GM21360 (cell line): ENCODE results near the gene NOS3.

Experiments
- ATAC-seq: cut with Tn5 transposase; IDR thresholded peaks from one replicate; pipeline ENCODE4 v1.9.1; 2021; ENCODE audit warnings: mild to moderate bottlenecking, moderate library complexity; ENCODE audit not compliant: unreplicated experiment

The NOS3 gene

DNA sequence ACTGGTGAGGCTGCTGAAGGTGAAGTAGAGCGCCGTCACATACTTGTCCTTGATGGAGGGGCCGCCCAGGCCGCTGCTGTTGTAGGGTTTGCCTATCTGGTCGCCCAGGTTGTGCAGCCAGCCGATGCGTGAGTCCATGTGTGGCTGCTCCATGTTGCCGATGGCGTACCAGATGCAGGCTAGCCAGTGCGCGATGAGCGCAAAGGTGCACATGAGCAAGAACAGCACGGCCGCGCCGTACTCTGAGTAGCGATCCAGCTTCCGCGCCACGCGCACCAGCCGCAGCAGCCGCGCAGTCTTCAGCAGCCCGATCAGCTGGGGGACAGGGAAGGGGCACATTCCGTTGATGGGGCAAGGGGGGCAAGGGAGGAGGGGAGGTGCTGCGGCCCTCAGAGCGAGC is 39.3 kb upstream of the NOS3 start:
- no peak for ATAC-seq

DNA sequence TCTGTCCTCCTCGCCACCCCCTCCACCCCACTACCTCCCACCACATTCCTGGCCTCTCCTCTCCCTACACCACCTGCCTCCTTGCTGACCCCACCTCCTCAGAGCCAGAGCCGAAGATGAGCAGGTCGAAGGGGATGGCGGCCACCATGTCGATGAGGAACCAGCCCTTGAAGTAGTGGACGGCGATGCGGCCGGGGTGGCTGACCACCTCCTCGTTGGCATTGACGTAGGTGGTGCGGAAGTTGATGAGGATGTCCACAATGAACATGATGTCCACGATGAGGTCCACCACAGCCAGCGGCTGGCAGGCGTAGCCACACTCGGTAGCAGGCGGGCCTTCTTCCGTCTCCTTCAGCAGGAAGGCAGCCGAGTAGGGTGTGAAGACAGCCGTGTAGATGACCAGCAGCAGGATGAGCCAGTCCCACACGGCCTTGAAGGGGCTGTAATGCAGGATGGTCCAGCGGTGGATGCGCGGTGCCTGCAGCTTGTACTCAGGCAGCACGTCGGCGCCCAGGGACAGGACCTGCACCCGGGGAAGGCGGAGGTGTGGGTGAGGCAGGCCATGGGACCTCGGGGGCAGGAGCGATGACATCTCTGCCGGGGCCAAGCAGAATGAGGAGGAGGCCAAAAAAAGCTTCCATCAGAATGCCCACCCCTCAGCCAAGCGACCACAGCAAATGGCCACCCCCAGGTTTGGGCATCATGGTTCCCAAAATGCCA is 38.3 kb upstream of the NOS3 start:
- ATAC-seq = no peak

DNA sequence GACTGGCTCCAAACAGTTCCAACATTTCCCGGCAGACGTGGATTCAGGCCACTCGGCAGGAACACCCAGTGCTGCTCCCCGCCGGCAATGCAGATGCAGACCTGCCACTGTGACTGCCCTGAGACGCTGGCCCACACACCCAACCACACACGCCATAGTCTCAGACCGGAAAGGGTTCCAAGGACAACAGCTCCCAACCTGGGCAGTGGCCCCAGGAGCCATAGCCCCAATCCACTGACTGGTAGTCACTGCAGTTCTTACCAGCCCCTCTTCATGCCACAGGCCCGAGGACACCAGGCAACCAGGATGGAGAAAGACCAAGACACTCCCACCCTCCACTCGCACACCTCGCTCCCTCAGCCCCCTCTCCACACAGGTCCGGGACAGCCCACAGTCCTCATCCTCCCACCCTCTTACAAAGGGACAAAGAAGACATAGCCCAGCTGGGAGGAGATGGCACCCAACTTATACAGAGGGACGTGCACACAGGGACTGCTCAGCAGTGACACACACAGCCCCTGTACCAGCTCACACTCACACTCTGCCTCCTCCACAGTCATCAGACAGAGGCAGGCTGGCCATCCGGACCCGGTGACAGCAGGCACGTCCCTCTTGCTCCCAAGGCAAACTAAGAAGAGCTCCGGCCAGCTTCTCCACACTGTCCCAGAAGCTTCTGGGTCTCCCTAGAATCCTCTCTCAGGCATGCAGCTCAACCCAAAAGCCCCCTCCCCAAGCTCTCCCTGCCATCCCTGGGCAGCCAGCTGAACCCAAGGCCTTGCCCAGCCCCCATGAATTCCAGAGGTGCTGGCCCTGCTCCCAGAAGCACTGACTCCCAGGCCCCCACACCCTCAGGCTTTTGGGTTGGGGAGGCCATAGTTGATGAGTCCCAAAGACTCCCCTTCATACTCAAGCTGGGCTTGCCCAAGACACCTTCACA is 37.5 kb upstream of the NOS3 start:
- no peak for ATAC-seq

DNA sequence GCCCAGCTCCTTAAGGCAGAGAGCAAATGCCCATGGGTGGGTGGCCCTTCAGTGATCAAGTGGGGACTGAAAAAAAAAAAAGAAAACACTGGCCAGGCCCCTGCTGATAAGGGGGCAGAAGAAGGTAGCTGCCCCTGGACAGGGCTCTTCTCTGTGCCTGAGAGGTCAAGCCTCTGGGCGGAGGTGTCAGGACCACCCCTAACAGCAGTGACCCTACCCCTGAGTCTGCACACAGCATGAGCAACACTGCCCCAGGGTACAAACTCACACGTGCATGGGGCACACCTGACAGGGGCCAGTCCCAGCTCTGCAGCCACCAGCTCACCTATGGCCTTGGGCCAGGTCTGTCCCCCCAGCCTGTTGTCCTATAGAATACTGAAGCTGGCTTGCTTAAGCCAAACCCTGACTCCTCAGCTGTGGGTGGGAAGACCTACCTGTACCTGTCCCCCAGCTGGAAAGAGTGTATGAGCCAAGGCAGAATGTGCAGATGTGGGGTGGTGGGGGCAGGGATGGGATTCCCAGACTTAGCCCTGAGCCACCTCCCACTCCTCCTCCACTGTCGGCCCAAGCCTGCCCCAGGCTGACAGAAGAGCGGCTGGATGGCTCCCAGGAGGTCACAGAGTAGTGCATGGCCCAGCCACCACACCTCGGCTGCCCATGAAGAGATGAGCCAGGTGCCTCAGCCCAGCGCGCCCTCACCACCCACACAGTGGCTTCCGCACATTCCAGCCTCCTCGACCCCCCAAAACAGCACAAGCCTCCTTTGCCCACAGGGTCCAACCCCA is 36.4 kb upstream of the NOS3 start:
- no peak for ATAC-seq

DNA sequence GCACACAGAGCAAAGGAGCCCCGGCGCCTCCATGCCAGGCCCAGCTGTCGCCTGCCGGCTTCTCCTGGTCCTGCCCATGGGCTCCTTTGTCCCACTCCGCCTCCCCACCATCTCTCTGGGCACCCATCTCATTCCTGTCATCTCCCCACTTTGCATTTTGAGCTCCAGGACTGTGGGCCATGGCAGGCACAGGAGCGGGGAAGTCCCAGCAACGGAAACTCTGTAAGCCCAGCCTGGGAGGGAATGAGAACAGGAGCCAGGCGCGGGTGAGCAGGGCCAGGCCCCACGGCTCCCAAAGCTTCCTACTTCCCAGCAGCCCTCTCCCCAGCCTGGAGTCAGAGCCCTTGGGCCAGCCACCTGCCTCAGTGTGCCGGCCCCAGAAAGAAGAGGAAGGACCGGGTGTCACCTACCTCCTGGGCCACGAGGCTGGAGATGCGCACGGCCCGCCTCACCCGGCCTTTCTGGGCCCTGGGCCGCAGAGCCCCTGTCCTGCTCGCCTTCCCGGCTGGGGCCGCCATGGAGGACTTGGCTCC is 35.8 kb upstream of the NOS3 start:
- no peak for ATAC-seq

DNA sequence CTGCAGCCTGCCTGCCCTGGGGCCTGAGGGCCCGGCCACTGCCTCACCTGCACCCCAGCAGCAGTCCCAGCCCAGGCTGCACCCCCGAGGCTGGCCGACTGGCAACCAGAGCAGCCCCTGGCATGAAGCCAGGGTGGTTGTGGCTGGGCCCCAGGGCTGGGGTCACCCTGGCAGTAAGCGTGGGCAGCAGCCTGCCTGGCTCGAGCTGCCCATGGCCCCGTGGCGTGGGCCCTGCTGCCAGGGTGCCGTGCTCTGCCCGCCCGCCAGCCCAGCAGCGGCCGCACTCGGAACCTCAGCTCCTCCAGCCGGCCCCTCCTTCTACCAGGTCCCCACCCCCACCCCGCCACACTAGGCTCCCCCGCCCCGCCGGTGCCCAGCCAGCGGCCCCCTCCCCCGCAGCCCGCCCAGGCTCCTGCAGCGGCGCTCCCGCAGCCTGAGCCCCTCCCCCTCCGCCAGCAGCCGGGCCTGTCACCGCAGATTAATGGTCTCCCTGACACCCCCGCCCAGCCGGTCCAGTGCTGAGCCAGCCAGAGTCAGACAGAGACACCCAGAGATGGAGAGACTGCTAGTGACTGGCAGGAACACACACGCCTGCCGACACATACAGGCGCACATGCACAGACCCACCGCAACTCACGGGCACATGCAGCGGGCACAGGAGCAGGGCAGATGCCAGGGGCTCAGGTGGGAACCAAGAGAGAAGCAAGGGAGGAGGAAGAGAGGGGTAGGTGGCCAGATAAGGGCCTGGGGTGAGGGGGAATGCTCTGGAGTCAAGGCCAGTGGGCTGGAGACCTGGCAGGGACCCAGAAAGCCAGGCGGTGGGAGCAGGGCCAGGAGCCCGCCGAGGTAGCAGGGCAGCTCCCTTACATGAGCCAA is 35.1 kb upstream of the NOS3 start:
- no peak for ATAC-seq

DNA sequence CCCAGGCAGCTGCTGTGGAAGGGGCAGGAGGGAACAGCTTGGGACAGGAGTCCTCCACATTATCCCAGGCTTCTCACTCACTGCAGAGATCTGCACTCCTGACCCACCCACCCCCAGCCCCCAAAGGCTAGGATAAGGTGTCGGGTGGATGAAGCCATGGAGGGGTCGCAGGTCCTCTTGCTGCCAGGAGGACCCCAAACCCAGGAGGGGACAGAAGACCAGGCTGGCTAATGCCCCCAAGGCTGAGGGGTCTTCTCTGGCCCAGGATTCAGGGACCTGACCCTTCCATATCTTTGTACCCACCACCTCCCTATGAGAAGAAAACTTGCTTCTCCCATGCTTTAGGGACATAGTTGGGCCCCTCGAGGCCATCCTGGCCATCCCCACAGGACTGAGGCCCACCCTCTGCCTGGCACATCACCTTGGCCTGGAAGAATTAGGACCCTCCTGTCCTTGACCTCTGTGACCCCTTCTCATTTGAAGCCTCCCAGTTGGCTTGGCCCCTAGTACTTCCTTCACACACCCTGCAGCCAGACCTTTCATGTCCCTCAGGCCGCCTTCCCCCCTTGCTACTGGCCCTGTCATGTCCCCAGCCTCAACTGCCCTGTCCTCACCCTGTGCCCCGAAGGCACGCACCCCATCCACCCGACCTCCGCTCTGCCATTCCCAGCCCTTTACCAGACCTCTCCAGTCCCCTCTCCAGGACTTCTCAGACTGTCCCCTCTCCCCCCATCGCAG is 34.3 kb upstream of the NOS3 start:
- no peak for ATAC-seq

DNA sequence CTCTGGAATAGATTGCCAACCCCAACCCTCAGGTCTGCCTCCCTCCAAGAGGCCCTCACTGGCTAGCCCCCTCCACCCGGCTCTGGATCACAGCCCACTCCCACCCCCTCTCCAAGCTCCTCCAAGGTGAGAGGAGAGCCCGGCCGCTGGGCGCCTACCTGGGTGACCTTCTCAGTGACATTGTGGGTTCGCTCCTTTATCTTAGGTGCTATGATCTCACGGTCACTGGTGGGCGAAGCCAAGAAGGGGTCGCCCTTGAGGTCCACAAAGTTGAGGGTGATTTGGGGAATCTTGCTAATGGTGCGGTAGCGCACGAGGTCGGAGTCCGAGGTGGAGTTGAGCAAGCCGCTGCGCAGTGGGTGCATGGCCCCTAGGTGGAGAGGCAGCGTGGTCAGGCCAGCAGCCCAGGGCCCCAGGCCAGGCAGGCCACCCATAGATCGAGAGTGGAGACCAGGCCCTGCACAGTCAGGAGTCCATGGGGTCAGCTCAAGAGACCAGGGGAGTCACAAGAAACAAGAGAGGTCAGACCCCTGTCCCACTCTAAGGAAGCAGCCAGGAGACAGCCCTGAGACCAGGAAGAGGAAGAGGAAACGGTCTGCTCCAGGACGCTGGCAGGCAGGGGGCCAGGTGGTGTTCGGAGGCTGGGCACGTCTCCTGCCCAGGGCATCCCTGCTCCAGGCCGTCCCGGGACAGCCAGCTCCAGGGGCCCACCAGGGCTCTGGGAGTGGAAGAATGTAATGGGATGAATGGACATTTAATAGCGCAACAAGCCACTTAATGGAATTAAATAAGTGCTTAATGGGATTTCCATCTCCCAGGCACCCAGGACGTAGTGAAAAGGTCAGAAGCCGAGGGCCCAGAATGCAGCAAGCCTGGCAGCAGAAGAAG is 33.4 kb upstream of the NOS3 start:
- no peak for ATAC-seq

DNA sequence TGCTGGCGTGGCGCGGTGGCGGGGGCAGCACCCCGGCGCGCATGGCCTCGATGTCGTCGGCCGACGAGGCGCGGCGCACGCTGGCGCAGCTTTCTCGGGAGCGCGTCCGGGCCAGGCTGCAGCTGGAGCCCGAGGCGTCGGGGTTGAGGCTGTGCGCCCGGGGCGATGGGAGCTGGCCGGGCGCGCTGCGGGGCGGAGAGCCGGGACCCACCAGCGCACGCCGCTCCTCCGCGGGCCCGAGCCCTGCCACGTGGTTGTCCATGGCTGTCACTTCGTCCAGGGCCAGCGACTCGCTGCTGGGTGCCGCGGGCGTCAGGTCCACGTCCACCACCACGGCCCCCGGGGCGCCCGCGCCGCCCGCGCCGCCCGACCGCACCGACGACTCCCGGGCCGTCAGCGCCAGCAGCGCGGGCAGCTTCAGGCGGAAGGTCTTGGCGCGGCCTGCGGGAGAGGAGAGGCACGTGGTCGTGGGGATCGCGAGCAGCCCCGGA is 32.7 kb upstream of the NOS3 start:
- no peak for ATAC-seq

DNA sequence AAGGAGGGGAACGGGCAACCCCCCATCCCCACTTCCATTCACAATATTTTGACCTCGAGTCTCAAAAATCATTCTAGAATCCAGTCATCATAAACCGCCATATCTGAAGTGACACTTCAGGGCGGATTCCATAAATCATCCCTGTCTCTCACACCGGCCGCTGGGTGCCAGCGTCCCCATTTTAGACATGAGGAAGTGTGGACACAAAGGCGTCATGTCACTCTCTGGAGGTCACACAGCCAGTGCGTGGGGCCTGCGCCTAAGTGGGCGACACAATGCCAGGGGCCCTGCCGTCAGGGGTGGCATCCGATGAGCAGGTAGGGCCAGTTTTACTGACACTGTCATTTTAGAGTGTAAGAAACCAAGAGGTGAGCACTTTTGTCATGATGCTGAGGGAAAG is 32.2 kb upstream of the NOS3 start:
- no peak for ATAC-seq

DNA sequence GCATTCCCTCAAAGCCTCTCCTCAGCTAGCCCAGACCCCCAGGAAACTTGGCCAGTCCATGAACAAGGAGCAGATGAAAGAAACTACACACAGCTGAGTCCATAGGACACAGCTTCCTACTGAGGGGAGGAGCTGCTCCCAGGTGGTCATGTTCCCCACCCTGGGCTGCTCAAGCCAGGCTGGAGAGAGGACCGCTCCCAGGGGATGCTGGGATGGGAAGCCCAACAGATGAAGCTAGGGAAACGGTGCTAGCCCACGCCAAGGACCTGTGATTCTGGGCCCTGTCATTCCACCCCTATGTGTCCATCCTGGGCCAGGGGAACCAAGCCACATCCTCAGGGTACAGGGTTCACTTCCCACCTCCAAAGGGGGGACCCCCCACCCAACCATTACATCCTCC is 31.7 kb upstream of the NOS3 start:
- no peak for ATAC-seq

DNA sequence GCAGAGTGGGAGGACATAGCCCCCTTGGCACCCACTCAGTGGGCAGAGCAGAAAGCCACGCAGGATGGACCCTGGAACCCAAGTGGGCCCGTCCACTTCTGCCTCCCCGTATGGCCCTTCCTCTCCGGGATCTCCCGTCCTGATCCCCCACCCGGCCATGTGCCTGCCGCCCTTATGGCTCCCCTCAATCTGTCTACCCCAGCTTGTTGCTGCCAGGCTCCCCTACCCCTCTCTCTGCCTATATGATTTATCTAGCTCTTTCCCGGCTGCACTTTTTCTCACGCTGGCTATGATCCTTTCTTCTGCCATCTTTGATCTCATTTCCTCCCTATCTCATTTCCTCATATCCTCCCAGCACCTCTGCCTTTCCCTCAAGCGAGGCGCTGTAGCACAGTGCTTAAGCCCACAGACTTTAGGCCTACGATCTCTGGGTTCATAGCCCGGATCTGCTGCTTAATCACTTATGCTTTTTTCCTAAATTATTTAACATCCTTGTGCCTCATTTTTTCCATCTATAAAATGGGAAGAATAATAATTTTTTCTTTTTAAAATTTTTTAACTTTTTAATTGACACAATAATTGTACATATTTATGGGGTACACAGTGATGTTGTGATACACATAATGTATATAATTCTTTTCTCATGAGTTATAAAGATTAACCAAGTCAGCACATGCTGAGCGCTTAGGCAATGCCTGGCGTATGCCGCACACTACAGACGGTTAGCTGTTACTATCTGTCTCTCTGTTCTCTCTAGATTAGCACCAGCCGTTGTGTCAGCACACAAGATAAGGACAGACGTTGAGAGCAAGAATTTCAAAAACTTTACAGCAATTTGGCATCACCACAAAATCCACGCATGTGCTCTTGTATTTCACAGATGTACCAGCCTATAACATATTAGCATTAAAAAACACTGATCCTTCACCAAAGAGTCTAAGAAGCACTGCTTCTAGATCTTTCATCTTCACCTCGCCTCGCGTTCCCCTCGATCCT is 30.8 kb upstream of the NOS3 start:
- no peak for ATAC-seq

DNA sequence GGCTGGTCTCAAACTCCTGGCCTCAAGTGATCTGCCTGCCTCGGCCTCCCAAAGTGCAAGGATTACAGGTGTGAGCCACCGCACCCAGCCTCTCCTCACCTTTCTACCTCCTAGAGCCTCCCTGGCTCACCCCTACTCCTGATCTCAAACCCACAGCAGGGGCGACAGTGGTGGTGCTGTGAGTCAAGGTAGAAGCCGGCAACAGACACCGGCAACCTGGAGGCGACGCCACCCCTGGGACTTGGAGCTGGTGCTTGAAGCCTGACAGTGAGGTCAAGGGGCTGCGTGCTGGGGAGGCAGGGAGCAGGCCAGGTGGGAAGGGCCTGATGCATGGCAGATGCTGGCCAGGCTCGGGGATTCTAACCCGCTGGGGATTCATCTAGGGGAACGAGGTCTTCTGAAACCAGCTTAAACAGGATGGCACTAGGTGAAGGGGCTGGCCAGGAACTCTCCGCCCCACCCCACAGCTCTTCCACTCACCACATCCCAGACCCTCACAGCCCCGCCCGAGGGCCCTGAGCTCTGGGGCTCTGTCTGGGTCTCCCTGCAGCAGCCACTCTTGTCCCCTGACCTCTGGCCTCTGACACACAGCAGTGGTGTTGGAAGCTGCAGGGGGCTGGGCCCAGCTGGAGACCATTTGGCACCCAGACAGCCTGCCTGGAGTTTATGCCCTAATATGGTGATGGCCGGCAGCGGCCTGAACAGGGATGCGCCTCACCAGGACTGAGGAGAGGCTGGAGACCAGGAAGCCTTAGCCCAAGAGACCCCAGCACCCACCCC is 29.1 kb upstream of the NOS3 start:
- no peak for ATAC-seq

DNA sequence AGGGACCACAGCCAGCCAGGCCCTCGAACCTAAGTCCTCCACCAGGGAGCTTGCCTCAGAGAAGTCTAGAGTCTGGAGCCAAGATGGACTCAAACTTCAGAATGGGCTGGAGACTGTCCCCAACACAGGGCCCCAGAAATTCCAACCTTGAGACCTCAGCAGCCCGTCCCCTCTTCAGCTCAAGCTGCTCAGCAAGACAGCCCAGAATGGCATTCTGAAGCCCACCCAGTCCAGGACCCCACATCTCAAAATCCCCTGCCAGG is 28.6 kb upstream of the NOS3 start:
- no peak for ATAC-seq

DNA sequence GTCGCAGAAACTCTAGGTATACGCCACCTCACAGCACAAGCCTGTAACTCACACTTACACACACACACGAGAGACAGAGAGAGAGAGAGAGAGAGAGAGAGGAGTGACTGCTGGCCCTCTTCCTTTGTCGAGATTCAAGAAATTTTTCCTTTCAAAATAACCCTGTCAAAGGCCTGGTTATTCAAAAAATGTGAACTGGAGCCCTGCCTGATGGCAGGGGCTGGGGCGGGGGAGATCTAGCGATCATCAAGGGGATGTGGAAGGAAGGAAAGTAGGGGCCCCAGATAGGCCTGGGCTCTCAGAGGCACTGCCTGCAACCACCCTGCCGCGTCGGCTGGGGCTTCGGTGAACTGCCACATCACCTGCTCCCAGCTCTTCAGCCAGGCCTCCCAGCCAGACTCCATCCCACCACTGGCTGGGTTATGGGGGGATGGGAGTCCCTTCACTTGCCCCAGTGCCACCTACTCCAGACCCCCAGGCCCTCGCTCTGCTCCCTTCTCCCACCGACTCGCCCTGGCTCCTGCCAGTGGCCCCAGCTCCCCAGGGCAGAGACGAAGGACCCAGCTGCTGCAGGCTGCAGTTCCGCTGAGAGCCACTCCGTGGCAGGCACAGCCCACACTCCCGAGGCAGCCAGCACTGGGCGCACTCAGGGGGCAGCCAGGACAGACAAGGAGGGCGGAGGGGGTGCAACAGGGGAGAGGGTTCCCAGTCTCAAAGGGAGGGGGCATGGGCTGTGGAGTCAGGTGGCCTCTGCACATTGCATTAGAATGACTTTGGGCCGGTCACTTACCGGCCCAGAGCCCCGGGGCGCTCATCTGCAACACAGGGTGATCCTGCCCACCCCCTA is 28.0 kb upstream of the NOS3 start:
- ATAC-seq = no peak
